Stimulated activated naive CD8-positive, alpha-beta T cell treated with anti-CD3 and anti-CD28 coated beads, Interleukin-15, amount 100 ng/mL, for 72 hours (primary cell): ENCODE results near the gene TMBIM1.

Experiments used
- ATAC-seq: fragments of 150-1000 bp; cut with Tn5 transposase; 2 replicates; pipeline ENCODE4 v1.10.0; 2021; ENCODE audit warnings: mild to moderate bottlenecking, moderate library complexity
- DNase-seq, 2 donors: peaks; one replicate each; pipeline ENCODE4 v3.0.0; 2021 to 2022
- H3K27ac Mint-ChIP-seq, 2 donors: one replicate each; pipeline ENCODE4 v1.8.0; 2022; ENCODE audit warnings: mild to moderate bottlenecking in 2 of 2, mixed read lengths in 2 of 2, moderate library complexity in 2 of 2
- H3K27me3 Mint-ChIP-seq: one replicate; pipeline ENCODE4 v1.8.0; 2022; ENCODE audit warnings: mixed read lengths
- H3K4me1 Mint-ChIP-seq: one replicate; pipeline ENCODE4 v1.8.0; 2022; ENCODE audit warnings: mild to moderate bottlenecking, mixed read lengths
- H3K4me3 Mint-ChIP-seq, 2 donors: one replicate each; pipeline ENCODE4 v1.8.0; 2022; ENCODE audit warnings: mild to moderate bottlenecking in 2 of 2, mixed read lengths in 2 of 2, moderate library complexity in 1 of 2
- H3K9me3 Mint-ChIP-seq, 2 donors: one replicate each; pipeline ENCODE4 v1.8.0; 2022; ENCODE audit warnings: mixed read lengths in 2 of 2

TMBIM1 gene

GRCh38 chr2:218306184-218306920 lies 14.0 kb upstream of the TMBIM1 start:
- Mint-ChIP-seq H3K4me3 (no peak overlapping the region), H3K27ac (no peak overlapping the region), H3K9me3 (no peaks in the 10 kb centered on the region), H3K27me3 (no peaks in the 10 kb centered on the region), H3K4me1 (peaks cover 18% of the 10 kb centered on the region)
- no peak for ATAC-seq
- DNase-seq: no peak

DNA sequence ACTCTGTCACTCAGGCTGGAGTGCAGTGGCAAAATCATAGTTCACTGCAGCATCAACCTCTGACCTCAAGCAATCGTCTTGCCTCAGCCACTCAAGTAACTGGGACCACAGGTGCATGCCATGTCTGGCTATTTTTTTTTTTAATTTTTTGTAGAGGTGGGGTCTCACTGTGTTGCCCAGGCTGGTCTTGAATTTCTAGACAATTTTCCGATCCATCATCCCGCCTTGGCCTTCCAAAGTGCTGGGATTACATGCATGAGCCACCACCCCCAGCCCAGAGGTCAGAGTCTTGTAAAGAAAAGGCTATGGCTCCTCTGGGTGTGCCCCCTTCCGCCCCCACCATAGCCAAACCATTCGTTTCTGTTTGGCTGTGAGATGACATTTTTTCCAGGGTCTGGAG lies 13.1 kb upstream of the TMBIM1 start:
- Mint-ChIP-seq H3K27me3 (no peaks in the 10 kb centered on the region), H3K9me3 (no peaks in the 10 kb centered on the region), H3K4me3 (no peak overlapping the region), H3K4me1 (peaks cover 21% of the 10 kb centered on the region), H3K27ac (no peak overlapping the region)
- ATAC-seq: no peak
- DNase-seq: no peak

GRCh38 chr2:218301176-218301819 lies 9.0 kb upstream of the TMBIM1 start:
- Mint-ChIP-seq H3K9me3 (no peaks in the 10 kb centered on the region), H3K27ac (peak overlapping the region; percentile 85)
- peak; percentile 92 for ATAC-seq

GRCh38 chr2:218300141-218300540 lies 7.8 kb upstream of the TMBIM1 start:
- no peak overlapping the region for H3K27ac Mint-ChIP-seq
- no peaks in the 10 kb centered on the region for H3K9me3 Mint-ChIP-seq
- H3K27me3 Mint-ChIP-seq: no peaks in the 10 kb centered on the region
- ATAC-seq: no peak
- no peak for DNase-seq
- no peak overlapping the region for H3K4me3 Mint-ChIP-seq
- peaks cover 8% of the 10 kb centered on the region for H3K4me1 Mint-ChIP-seq

More at GRCh38 chr2:218301176-218301819, 9.0 kb upstream of the TMBIM1 start:
- Mint-ChIP-seq H3K4me3 (no peak overlapping the region), H3K4me1 (peaks cover 6% of the 10 kb centered on the region), H3K27me3 (no peaks in the 10 kb centered on the region)
- DNase-seq: peak; percentile 88 to 89

GRCh38 chr2:218298314-218298875 lies 6.1 kb upstream of the TMBIM1 start:
- H3K4me1 Mint-ChIP-seq: peaks cover 26% of the 10 kb centered on the region
- no peaks in the 10 kb centered on the region for H3K9me3 Mint-ChIP-seq
- no peaks in the 10 kb centered on the region for H3K27me3 Mint-ChIP-seq
- no peak for DNase-seq
- ATAC-seq: no peak
- H3K4me3 Mint-ChIP-seq: no peak overlapping the region
- H3K27ac Mint-ChIP-seq: no peak overlapping the region

GRCh38 chr2:218296847-218297246 lies 4.5 kb upstream of the TMBIM1 start:
- H3K27ac Mint-ChIP-seq: no peak overlapping the region
- H3K9me3 Mint-ChIP-seq: no peaks in the 10 kb centered on the region
- H3K4me3 Mint-ChIP-seq: no peak overlapping the region
- H3K4me1 Mint-ChIP-seq: peaks cover 33% of the 10 kb centered on the region
- no peaks in the 10 kb centered on the region for H3K27me3 Mint-ChIP-seq
- DNase-seq (no peak), ATAC-seq (no peak)

DNA sequence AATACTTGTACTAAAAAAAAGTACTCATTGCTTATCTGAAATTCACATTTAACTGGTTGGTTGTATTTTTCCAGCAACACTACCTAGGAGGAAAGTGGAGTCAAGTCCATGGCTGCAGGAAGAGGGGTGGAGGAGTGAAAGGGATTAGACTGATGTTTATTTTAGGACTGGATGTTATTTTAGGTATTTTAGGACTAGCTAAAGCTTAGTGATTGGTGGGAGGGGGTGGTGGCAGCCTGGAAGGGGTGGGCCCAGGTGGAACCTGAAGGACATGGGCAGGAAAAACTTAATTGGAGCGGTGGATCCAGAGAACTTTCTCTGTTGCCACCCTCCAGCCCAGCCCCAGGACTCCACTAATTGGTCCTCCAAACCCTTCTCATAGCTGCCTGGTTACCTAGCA lies 3.9 kb upstream of the TMBIM1 start:
- Mint-ChIP-seq H3K27me3 (no peaks in the 10 kb centered on the region), H3K4me1 (peaks cover 34% of the 10 kb centered on the region), H3K9me3 (no peaks in the 10 kb centered on the region), H3K4me3 (no peak overlapping the region), H3K27ac (no peak overlapping the region)
- DNase-seq (no peak), ATAC-seq (no peak)

GRCh38 chr2:218295029-218295428 lies 2.7 kb upstream of the TMBIM1 start:
- Mint-ChIP-seq H3K4me3 (no peak overlapping the region), H3K27me3 (no peaks in the 10 kb centered on the region), H3K9me3 (no peaks in the 10 kb centered on the region), H3K4me1 (peaks cover 44% of the 10 kb centered on the region), H3K27ac (peak overlapping the region in 1 of 2 donors; percentile 75)
- DNase-seq (no peak), ATAC-seq (no peak)

DNA sequence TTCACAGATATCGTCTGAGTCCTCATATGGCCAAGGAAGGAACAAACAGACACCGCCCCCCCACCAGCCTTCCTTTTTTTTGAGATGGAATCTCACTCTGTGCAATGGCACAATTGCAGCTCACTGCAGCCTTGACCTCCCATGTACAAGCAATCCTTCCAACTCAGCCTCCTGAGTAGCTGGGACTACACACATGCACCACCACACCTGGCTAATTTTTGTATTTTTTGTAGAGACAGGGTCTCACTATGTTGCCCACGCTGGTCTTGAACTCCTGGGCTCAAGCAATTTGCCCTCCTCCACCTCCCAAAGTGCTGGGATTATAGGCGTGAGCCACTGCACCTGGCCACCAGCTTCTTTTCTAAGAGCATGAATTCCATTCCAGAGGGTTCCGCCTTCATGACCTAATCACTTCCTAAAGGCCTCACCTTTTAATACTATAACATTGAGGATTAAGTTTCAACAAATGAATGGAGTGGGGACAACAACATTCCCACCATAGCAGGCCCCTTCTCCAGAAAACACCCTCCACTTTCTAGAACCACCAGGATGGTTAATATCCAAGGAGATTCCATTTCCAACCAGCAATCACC lies 2.2 kb upstream of the TMBIM1 start:
- H3K4me1 Mint-ChIP-seq: peaks cover 50% of the 10 kb centered on the region
- H3K27ac Mint-ChIP-seq: no peak overlapping the region
- no peak overlapping the region for H3K4me3 Mint-ChIP-seq
- DNase-seq: no peak
- no peaks in the 10 kb centered on the region for H3K27me3 Mint-ChIP-seq
- ATAC-seq: no peak
- H3K9me3 Mint-ChIP-seq: no peaks in the 10 kb centered on the region

DNA sequence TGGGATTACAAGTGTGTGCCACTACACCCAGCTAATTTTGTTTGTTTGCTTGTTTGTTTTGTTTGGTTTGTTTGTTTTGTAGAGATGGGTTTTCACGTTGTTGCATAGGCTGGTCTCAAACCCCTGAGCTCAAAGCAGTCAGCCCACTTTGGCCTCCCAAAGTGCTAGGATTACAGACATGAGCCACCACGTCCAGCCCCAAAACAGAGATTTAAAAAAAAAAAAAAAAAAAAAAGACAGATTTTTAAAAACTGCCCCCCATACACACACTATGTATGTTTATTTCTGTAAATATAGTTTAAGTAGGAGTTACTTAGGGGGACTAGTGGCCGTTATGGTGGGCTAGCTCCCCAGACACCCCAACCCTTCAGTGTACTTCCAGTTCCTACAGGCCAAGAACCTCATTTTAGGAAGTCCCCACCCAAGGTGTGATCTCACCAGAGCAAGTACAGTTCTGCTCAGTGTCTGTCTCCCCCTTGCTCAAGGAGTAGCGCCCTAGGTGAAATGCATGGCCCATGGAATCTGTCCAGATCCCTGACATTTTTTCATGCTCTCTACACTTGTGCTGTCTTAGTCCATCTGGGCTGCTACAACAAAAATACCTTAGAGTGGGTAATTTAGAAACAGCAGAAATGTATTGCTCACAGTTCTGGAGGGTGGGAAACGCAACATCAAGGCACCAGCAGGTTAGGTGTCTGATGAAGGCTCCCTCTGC lies 1.6 kb upstream of the TMBIM1 start:
- Mint-ChIP-seq H3K4me1 (peaks cover 56% of the 10 kb centered on the region), H3K4me3 (no peak overlapping the region), H3K27ac (no peak overlapping the region), H3K9me3 (no peaks in the 10 kb centered on the region), H3K27me3 (no peaks in the 10 kb centered on the region)
- DNase-seq (no peak), ATAC-seq (no peak)

GRCh38 chr2:218291318-218292047 lies 820 bp downstream of the TMBIM1 start:
- H3K27ac Mint-ChIP-seq: peak overlapping the region; percentile 60 to 91
- H3K4me3 Mint-ChIP-seq: peak overlapping the region; percentile 90 to 93
- peaks cover 80% of the 10 kb centered on the region for H3K4me1 Mint-ChIP-seq
- no peaks in the 10 kb centered on the region for H3K9me3 Mint-ChIP-seq
- DNase-seq (no peak), ATAC-seq (no peak)
- no peaks in the 10 kb centered on the region for H3K27me3 Mint-ChIP-seq

DNA sequence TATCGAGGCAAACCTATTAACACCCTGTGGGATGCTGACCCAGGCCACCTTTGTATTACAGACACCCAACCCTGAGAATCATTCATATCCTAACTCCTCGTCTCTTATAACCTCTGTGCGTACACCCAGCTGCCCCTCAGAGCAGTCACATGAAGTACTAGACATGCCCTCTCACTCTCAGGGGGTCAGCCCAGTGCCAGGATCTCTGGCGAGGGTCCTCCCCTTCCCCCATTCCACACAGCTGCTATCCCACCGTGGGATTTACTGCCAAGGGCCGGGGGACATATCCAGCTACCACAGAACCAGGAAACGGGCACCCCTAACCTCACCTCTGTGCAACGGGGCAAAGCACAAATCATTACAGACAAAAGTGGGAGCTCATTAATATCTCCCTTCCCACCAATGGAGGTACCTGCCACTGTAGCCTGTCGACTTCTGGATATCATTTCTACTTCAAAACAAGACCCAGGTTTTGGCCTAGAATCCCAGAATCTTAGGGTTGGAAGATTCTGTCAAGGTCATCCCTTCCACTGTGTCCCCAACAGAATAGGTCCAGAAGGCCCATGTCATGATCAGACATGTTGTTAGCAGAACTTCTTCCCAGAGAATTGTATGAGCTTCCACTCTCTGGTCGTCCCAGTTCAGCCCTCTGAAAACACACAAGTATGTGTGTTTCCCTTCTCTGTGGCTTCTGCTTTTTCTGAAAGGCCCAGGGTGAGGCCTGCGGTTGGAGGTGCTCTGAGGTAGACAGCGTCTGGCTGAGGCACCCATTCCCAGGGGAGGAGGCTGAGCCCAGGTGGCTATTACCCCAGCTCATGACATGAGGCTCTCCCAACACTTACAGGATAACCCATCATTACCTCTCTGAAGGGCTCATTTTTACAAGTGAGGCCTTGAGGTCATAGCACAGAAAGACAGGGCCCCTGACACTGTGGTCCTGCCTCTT lies 1.7 kb downstream of the TMBIM1 start:
- Mint-ChIP-seq H3K4me3 (peak overlapping the region; percentile 90 to 93), H3K27me3 (no peaks in the 10 kb centered on the region), H3K9me3 (no peaks in the 10 kb centered on the region), H3K27ac (peak overlapping the region; percentile 89 to 91), H3K4me1 (peaks cover 89% of the 10 kb centered on the region)
- DNase-seq (peak in 1 of 2 donors; percentile 43), ATAC-seq (no peak)

- peak overlapping the region in 1 of 2 donors; percentile 62 for H3K27ac Mint-ChIP-seq
- H3K4me3 Mint-ChIP-seq: peak overlapping the region; percentile 90 to 93
- no peaks in the 10 kb centered on the region for H3K27me3 Mint-ChIP-seq
- ATAC-seq (no peak), DNase-seq (no peak)
- H3K9me3 Mint-ChIP-seq: no peaks in the 10 kb centered on the region
- H3K4me1 Mint-ChIP-seq: peaks cover 91% of the 10 kb centered on the region
Observed at GRCh38 chr2:218289639-218290315, 2.5 kb downstream of the TMBIM1 start.
